ENCODE data around the gene EFCAB3.

- no peak for TF ChIP-seq CTCF (IDR thresholded peaks at IDR 0.05)
- TF ChIP-seq POLR2A (IDR thresholded peaks at IDR 0.05) = no peak
Measured at GRCh38 chr17:62392908-62393307, 12.6 kb downstream of the EFCAB3 start.
